ENCODE measurements around the gene RDX.

DNA sequence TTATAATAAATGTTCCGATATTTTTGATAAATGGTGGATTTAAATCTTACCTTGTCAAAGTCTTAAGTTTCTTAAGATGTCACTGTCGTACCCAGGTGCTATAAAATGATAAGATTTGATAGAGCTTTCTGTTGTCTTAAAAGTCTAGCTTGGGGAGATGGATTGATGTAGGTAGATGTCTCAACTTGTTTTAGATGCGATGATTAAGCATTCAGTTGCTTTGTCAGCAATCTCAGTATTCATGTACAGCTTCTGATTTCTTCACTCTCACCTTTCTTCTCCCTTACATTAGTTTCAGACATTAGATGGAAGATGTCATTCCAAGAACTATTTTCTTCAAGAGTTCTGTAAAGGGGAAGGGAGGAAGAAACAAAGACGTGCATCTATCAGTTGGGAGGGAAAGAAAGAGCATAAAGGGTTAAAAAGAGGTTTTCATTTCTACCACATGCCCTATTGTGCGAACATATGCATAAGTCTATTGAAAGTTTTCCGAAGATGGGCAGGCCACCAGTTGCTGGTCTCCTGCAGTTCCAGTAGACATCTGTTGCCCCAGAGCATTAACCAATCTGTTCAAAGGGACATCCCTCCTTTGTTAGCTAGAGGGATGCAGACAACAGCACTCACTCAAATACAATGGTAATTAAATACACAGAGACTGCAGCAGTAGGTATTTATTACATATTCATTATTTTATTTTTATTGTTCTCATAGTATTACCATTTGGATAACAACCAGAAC is 164.9 kb downstream of the RDX start:
- TF ChIP-seq, protein P1, sequence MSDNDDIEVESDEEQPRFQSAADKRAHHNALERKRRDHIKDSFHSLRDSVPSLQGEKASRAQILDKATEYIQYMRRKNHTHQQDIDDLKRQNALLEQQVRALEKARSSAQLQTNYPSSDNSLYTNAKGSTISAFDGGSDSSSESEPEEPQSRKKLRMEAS (IDR thresholded peaks at IDR 0.05), result no peak
- TF ChIP-seq CEBPB (IDR thresholded peaks at IDR 0.05) (no peak), FOXM1 (IDR thresholded peaks at IDR 0.05; ENCODE audit: borderline replicate concordance, low read depth) (no peak), RAD21 (IDR thresholded peaks at IDR 0.05; ENCODE audit: low read depth) (no peak), TAF1 (IDR thresholded peaks at IDR 0.05; ENCODE audit: low read depth) (no peak), YY1 (IDR thresholded peaks at IDR 0.05; ENCODE audit: low read depth) (no peak), CREB1 (IDR thresholded peaks at IDR 0.05; ENCODE audit: low read depth) (no peak)
- TF ChIP-seq, protein P2, sequence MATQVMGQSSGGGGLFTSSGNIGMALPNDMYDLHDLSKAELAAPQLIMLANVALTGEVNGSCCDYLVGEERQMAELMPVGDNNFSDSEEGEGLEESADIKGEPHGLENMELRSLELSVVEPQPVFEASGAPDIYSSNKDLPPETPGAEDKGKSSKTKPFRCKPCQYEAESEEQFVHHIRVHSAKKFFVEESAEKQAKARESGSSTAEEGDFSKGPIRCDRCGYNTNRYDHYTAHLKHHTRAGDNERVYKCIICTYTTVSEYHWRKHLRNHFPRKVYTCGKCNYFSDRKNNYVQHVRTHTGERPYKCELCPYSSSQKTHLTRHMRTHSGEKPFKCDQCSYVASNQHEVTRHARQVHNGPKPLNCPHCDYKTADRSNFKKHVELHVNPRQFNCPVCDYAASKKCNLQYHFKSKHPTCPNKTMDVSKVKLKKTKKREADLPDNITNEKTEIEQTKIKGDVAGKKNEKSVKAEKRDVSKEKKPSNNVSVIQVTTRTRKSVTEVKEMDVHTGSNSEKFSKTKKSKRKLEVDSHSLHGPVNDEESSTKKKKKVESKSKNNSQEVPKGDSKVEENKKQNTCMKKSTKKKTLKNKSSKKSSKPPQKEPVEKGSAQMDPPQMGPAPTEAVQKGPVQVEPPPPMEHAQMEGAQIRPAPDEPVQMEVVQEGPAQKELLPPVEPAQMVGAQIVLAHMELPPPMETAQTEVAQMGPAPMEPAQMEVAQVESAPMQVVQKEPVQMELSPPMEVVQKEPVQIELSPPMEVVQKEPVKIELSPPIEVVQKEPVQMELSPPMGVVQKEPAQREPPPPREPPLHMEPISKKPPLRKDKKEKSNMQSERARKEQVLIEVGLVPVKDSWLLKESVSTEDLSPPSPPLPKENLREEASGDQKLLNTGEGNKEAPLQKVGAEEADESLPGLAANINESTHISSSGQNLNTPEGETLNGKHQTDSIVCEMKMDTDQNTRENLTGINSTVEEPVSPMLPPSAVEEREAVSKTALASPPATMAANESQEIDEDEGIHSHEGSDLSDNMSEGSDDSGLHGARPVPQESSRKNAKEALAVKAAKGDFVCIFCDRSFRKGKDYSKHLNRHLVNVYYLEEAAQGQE (IDR thresholded peaks at IDR 0.05; ENCODE audit: low read depth), result no peak
